NCI-H2107 (cell line): ENCODE data around the gene PPP1R37.
"Not testable (repeated sequence)": the region's sequence is repeated elsewhere in the genome, so short reads cannot be mapped to it uniquely, and the experiment has no call there.

ENCODE experiments used
- DNase-seq: peaks from one replicate; lab custom pipeline; 2025; lab: John Stamatoyannopoulos, UW

Gene PPP1R37

DNA sequence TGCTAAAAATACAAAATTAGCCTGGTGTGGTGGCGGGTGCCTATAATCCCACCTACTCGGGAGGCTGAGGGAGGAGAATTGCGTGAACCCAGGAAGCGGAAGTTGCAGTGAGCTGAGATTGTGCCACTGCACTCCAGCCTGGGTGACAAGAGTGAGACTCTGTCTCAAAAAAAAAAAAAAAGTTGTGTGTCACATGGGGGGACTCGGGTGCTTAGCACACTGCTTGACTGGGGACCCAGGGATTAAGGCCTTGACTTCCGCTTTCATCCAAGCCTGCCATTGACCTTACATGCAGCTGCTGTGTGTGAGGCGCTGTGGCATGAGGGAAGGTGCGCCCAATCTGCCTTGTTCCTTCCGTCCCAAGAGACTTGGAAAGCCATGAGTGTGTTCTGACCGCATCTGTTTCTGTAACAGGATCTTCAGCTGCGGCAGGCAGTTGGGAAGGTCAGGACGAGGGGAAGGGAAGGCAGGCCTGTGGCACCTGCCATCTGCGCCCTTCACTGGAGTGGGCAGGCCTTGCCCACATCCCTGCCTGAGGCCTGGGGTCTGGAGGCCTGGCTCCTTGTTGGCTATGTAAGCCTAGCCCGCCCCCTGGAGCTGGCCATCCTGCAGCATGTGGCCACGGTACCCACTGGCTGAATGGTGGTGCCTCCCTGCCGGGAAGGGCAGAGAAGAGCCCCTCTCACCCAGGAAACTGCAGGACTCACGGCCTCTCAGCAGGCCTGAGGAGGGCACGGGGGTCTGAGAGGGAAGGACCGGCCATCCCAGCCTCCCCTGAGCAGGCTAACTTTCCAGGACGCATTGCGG, 23.0 kb downstream of the PPP1R37 start:
- peak; percentile 81 for DNase-seq

DNA sequence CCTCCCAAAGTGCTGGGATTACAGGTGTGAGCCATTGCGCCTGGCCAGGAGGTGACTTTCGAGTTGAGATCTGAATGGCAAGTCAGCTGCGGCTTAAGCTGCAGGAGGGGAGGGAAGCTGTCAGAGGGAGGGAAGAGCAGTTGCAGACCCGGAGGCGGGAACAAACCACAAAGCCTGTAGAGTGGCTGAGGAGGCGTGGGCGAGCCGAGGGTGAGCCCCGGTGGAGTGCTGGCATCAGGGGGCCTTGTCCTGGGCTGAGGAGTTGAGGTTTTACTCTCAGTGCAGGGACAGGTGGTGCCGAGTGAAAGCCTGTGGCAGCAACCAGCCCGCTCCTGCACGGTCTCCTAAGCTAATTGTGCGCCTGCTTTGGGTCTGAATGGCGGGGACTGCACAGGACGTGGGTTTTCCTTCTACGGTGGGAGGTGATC, 24.2 kb downstream of the PPP1R37 start:
- peak; percentile 83 for DNase-seq

DNA sequence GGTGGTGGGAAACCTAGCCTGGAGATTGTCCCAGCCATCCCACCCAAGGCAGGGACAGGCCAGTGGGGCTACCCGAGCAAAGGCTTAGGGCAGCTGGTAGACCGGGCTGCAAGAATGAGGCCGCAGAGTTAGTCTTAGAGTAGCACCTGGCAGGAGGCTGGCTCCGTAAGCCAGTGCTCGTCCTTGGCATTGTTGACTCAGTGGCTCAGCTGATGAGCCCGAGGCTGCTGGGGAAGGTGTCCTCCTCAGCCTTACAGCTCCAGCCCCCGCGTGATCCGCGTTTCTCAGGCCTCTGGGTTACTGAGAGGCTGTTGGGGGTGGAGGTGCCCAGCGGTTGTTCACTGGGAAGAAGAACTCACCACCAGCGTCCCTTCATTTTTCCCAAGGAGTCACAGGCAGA, 24.7 kb downstream of the PPP1R37 start:
- DNase-seq, result no peak

DNA sequence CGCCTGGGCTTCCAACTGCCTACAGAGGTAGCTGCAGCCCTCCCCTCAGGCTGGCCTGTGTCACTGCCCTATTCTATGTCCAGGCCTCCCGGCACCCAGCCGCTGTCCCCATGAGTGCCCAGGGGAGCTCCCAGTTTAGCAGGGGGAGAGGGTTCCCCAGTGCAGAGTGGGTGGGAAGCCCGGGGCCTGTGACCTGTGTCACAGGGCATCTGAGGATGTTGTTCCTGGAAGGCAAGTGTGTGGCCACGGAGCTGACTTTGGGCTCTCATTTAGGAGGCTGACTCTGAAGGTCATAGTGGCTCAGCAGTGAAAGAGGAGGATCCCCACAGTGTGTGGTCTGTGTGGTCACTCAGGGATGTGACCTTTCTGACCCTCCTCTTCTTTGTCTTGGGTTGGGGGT, 25.1 kb downstream of the PPP1R37 start:
- DNase-seq, result no peak

DNA sequence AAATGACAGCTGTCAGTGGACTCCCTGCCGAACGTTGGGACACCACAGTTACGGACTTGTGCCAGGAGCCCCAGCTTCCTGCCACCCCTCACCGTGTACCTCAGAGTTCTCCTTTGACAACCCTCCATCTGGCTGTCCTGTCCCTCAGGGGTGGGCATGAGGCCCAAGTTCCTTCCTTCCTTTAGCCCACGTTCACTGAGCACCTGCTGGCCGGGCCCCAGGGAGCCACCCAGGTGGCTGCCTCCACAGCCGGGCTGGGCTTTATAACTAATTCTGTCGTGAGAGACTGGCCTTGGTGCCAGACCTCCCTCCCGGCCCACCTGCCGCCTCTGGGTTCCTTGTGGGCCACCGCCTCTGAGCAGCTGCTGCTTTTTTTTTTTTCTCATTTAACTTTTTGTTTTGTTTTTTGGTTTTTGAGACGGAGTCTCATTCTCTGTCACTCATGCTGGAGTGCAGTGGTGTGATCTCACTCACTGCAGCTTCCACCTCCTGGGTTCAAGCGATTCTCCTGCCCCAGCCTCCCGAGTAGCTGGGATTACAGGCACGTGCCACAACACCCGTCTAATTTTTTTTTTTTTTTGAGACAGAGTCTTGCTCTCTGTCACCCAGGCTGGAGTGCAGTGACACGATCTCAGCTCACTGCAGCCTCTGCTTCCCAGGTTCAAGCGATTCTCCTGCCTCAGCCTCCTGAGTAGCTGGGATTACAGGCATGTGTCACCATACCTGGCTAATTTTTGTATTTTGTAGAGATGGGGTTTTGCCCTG, 25.8 kb downstream of the PPP1R37 start:
- not testable (repeated sequence) for DNase-seq

DNA sequence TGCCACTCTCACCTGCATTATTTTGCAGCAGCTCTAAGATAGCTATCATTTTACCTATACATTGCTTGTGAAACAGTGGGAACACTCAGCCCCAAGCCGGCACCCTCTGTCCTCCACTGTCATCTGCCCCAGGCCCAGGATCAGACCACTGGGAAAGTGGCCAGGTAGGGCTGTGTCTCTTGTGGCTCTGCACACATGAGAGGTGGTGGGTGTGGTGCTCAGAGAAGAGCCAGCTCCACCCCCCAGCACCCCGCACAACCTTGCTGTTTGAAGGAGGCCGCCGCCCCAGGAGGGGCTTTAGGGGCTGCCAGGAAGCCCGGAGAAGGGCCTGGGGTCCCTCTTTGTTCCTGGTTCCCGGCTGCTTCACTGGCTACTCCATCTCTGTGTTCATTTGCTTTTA, 26.6 kb downstream of the PPP1R37 start:
- no peak for DNase-seq

DNA sequence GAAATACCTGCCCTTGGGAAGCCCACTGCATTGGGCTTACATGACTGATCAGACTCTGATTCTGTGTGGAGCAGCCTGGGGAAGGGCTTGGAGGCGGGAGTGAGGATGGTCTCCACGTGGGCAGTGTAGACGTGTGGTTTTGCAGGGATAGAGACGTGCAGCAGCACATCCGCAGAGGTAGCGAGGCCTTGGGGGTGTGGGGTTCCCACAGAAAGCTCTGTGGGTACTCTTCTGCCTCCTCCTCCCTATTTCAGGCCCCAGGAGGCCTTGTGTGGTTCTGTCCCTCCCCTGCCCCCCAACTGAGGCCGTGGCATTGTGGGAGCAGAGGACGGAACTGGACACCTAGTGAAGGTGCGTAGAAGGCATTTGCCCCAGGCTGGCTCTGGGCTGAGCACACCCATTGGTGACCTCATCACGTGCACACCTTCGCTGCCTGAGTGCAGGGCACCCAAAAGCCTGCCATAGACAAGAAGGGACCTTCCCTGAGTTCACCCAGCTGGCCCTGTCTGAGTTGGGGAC, 28.9 kb downstream of the PPP1R37 start:
- DNase-seq, result no peak

DNA sequence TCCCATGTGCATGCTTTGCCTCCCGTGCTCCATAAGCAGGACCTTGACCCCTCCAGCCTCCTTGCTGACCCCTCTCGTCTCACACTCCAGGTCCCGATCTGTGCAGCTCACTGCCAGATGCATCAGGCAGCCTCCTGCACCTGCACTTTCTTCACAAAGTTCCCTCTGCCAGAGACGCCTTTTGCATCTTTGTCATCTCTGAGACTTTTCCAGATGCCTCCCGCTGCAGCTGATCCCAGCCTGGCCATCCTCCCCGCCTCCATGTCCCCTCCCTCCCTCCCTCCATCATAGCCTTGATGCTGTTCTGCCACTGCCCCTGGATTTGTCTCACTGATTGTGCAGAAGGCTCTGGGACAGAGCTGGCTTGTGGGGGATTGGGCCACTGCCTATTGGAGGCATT, 29.9 kb downstream of the PPP1R37 start:
- no peak for DNase-seq

DNA sequence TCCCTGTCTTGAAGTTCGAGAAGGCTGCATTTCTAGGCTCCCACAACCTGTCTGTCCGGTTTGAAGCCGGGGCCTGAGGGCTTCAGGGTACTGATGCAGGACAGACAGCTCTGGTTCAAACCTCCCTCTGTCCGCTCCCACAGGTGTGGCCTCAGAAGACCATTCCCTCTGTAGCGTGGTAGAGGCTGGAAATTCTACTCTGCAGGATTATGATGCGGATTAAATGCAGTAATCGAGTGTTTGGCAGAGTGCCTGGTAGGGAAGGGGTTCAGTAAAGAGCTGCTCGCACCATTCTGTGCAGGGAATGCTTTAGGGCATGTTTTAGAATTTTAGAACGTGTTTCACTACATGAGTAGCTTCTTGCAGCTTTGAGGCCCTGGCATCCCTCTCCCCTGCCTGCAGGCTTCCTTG, 30.5 kb downstream of the PPP1R37 start:
- no peak for DNase-seq

DNA sequence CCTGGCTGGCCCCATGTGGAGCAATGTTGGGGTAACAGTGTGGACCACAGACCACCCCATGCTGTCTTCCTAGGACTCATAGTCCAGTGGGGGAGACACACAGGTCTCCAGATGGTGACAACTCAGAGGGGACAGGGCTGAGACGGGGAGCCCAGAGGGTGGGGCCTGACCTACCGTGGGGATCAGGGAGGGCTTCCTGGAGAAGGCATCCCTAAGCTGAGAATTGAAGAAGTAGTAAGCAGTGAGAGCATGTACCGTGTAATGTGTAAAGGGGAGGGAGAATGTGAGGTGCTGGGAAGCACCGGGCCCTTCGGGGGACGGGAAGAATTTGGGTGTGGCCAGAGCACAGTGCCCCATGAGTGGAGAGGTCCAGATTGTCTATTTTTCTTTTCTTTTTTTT, 31.0 kb downstream of the PPP1R37 start:
- no peak for DNase-seq

DNA sequence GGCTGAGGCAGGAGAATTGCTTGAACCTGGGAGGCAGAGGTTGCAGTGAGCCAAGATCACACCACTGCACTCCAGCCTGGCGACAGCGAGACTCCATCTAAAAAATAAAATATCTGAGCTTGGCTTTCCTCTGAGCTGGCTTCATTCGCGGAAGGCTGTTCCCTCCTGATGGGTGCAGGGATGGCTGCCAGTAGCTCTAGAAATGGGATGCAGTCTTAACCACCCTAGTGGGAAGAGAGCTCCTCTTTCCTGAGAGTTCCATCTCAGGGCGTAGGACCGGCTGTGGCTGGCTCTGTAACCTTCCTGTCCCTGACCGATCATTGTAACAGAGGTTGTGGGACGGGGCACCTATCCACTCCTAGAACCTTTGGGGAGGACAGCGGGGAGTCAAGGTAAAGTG, 32.4 kb downstream of the PPP1R37 start:
- no peak for DNase-seq

DNA sequence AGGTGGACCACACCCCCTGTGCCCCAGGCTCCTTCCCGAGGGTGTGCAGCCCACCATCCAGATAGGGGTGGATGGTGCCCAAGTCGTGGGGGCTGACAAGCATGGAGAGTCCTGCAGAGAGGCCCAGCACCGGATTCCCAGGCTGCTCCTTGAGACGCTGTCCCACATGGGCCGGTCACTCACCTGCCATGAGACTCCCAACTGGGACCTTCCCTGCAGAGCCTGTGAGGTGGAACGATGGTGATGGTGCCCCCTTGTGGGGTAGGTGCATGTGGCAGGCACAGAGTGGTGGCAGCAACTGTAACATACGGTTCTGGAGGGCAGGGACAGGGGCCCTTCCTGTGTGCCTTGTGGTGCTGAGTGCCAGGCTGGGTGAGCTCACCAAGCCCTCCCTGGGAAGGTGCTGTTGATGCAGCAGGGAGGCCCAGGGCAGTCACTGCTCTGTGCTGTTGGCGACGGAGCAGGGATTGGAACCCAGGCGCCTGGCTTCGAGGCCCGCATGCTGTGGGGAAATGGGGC, 33.1 kb downstream of the PPP1R37 start:
- peak; percentile 33 for DNase-seq

DNA sequence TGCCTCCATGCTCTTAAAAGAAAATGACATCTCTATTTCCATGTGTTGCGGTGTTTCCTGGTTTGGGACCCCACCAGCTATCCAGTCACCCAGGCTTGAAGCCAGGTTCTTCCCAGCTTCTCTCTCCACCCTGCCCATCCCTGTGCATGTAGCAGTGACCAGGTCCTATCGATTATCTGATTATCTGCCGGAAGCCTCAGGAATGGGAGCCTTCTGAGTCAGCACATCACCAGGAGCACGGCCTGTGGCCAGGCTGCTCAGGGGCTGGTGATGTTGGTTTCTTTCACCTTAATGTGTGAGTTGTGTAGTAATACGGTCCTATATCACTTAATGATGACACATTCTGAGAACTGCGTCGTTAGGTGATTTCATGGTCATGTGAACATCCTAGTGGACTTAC, 33.7 kb downstream of the PPP1R37 start:
- DNase-seq, result no peak

DNA sequence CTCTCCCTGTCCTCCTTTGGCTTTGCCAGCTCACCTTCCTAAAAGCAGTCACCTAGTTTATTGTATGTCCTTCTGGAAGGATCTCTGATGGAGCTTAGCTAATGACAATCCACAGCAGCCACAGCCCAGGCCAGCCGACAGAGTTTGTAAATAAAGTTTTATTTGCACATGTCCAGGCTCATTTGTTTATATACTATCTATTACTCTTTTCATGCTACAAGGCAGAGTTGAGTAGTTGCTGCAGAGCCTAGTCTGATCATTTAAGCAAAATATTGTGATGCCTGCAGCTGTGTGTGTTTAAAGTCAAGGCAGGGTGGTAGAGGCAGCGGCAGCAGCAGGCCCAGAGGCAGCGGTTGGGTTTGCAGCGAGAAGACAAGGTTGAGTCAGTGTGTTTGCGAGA, 35.2 kb downstream of the PPP1R37 start:
- no peak for DNase-seq

DNA sequence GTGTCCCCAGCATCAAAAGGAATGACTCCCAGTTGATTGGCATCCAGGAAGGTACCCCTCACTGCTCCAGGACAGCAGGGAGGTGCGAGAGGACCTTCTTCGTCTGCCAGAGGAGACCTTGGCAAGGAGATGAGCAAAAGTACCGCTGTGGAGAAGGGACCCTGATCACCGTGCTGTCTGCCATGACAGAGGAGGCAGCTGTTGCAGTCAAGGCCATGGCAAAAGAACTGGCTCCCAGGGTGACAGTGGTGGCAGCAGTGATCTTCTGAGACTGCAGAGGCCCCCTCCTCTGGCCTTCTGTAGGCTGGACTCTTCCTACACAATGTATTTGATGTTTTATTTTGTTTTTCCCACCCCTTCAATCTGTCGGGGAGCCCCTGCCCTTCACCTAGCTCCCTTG, 35.8 kb downstream of the PPP1R37 start:
- no peak for DNase-seq

DNA sequence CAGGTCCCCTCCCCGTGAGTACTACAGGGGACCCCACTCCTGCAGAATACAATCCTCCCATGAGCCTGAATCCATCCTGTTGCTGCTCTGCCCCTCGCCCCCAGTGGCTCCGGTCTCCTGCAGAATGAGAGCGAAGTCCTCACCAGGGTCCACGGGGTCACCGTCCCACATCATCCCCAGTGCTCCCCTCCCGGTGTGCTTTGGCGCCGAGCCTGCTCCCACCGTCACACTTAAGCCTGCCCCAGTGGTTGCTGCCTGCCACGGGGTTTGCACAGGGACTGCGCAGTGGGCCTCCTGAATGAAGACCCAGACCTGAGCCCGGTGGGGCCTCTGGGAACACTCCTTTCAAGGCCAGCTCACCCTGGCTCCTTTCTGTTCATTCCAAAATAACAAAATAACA, 37.3 kb downstream of the PPP1R37 start:
- DNase-seq, result no peak

DNA sequence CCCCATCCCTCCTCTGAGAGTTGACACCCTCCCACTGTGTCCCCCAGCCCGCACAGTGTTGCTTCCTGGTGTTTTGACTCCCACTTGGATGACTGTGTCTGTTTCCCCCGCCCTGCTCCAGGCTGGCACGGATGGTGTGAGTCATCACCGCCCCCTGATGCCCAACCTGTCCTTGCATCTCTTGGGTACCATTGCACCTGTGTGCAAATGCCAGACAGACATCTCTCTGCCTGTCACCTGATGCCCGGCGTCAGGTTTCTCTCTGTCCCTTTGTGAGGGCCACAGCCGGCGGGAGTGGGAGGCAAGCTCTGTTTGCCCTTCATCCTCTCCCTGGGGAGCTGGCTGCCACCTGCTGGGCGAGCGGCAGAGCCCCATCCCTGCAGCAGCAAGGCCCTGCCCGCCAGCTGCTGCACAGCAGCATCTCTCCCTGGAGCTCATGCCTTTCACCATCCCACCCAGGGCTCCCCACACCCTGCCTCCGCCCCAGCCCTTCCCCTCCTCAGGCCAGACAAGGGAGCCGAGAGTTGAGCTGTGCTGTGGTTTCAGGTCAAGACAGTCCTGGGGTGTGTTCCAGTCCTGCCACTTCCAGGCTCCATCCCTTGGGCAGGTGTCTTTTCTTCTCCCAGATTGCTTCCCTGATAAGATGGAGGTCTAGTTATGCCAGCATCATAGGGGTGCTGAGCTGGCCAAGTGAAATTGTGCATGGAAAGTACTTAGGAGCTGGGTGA, 38.1 kb downstream of the PPP1R37 start:
- peak; percentile 93 for DNase-seq

DNA sequence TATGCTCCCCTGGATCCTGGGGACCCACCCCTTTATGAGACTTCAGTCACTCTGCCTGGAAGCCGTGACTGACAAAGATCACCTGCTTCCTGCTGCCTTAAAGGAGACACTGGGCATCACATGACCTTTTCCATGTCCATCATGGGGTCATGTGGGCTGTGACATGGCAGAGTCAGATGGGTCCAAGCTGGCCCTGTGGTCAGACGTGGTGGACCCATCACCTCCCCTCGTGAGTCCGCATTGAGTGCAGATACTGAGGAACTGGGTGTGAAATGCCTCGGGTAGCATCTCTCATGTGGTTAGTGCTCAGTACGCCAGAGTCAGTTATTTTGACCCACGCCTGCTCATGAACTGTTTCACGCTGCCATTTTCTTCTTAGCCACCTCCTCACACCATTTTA, 40.7 kb downstream of the PPP1R37 start:
- DNase-seq, result no peak

DNA sequence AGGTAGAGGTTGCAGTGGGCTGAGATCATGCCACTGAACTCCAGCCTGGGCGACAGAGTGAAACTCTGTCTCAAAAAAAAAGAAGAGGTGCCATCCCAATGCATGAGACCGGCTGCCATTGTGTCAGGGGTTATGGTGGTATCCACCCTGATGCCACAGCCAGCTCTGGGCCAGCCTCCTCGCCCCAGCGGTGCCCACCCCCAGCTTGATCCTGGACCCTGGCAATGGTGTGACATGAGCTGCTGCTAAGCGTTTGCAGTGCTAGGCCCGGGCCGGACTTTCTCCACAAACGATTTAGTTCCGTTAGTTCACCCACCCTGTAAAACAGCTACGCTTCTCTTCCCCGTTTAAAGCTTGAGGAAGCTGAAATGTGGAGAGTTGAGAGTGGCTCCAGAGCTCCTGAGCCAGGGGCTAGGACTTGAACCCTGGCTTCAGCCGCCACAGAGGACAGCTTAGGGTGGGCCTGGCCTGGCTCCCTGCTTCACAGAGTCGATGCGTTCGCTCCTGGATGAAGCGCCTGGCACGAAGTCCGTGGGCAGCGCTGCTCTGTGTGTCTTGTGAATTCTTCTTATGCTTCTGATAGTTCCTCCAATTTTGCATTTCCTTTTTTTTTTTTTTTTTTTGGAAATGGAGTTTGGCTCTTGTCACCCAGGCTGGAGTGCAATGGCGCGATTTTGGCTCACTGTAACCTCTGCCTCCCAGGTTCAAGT, 42.4 kb downstream of the PPP1R37 start:
- no peak for DNase-seq

DNA sequence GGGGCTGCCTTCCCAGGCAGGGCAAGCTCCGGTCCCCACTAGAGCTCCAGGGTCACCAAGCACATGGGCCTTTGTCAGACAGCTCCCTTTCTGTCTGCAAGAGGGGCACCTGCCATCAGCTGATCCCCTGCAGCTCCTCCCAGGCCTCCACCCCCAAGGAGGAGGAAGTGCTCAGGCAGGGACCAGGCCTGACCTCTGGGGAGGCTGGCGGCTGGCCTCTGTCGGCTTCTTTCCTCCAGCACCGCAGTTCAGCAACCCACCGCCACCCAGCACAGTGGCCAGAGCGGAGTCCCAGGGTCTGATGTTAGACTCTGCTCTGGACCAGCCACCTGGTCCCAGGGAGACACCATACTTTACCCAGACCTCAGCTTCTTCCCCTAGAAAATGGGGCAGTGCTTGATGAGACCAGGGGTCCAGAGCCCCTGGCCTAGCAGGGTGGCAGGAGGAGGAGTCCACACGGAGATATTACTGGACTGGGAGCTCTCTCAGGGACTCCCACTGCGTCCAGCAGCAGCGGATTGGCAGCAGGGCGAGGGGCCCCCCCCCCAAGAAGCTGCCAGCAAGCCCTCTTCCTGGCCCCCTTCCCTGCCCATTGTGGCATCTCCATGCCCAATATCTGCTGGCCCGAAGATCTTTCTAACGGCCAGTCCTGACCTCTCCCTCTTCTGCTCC, 43.7 kb downstream of the PPP1R37 start:
- no peak for DNase-seq

DNA sequence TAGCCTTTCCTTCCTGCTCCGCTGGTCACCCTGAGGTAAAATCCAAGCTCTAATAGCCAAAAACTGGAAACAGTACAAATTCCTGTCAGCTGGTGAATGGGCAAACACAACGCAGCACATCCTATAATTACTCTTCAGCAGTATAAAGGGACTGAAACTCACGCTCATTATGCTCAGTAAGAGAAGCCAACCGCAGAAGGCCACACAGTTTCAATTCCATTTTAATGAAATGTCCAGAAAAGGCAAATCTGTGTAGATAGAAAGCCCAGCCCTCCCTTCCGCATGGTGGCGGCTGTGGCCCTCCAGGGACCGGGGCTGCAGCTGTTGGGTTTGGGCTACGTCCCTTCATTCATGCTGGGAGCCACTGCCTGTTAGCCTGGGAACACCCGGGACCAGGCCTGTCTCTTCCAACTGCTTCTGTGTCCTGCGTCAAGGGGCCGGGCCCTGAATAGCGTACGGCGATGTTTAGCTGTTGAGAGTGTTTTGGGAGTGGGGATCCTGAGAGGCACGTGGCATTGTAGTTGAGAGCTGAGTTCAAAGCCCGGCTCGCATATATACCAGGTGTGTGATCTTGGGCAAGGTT, 44.3 kb downstream of the PPP1R37 start:
- DNase-seq, result no peak
